Cardiac muscle cell (in vitro differentiated cells and primary cell): ENCODE data around the gene KLC1. TPM values are rescaled to one million over a fixed set of nuclear protein-coding genes. Genes with fewer than 3 reads are reported as not detected.

Source experiments
- DNase-seq, 2 donors: peaks; one replicate each; pipeline versions ENCODE4 v3.0.0 to v3.0.0-alpha.2; 2010 to 2017; ENCODE audit warnings: low read depth in 1 of 2, low spot score in 1 of 2
- H3K27ac ChIP-seq: fragments of 200-600 bp; sonication (generic); 2 replicates; pipeline ENCODE4 v1.5.1; 2016
- H3K27me3 ChIP-seq: fragments of 200-600 bp; sonication (generic); 2 replicates; pipeline ENCODE4 v1.6.0; 2016; ENCODE audit warnings: control low read depth
- H3K36me3 ChIP-seq: fragments of 200-600 bp; sonication (generic); 2 replicates; pipeline ENCODE4 v1.5.1; 2016; ENCODE audit warnings: control low read depth
- H3K4me1 ChIP-seq: fragments of 200-600 bp; sonication (generic); 2 replicates; pipeline ENCODE4 v1.8.1; 2017; ENCODE audit warnings: low read depth, mild to moderate bottlenecking, mixed run types
- H3K4me3 ChIP-seq: fragments of 200-600 bp; sonication (generic); 2 replicates; pipeline ENCODE4 v1.5.1; 2016; ENCODE audit warnings: mild to moderate bottlenecking
- H3K9me3 ChIP-seq: fragments of 200-600 bp; sonication (generic); 2 replicates; pipeline ENCODE4 v1.5.1; 2017; ENCODE audit warnings: low read depth, mild to moderate bottlenecking, control low read depth
- polyA plus RNA-seq: library from polyadenylated mRNA; unstranded; fragments of >200 nt; fragmentation: Nextera tagmentation; extraction: Ambion mirVana; gene quantifications from 2 replicates; pipeline ENCODE4 v1.2.1, GENCODE V29; 2016
- total RNA-seq: library from RNA; depleted of rRNA; stranded (reverse); fragments of >200 nt; gene quantifications from 2 replicates; pipeline ENCODE4 v1.2.3, GENCODE V29; 2016
- TF ChIP-seq, protein P1 (sequence below): IDR thresholded peaks from 2 replicates; pipeline ENCODE4 v1.5.1; 2012; ENCODE audit warnings: low read depth, mild to moderate bottlenecking, low read length

The KLC1 gene
- total and polyA plus RNA-seq, 2 experiments from 2014 or later = 167 to 365 TPM

DNA sequence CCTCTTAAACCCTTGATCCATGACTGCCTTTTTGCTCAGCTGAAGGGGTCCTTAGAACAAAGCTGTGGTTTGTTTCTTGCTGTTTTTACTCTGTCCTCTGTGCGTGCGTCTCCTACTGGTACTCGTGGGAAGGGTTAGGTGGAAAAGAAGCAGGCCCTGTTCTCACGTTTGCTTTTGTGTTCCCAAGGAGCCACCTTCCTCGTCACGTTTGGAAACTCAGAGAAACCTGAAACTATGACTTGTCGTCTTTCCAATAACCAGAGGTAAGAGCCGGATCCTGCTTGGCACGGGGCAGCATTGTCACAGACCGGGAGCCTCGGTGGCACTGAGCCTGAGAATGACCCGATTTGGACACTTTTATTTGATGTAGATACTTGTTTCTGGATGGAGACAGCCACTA lies 99.7 kb downstream of the KLC1 start:
- TF ChIP-seq, protein P1, sequence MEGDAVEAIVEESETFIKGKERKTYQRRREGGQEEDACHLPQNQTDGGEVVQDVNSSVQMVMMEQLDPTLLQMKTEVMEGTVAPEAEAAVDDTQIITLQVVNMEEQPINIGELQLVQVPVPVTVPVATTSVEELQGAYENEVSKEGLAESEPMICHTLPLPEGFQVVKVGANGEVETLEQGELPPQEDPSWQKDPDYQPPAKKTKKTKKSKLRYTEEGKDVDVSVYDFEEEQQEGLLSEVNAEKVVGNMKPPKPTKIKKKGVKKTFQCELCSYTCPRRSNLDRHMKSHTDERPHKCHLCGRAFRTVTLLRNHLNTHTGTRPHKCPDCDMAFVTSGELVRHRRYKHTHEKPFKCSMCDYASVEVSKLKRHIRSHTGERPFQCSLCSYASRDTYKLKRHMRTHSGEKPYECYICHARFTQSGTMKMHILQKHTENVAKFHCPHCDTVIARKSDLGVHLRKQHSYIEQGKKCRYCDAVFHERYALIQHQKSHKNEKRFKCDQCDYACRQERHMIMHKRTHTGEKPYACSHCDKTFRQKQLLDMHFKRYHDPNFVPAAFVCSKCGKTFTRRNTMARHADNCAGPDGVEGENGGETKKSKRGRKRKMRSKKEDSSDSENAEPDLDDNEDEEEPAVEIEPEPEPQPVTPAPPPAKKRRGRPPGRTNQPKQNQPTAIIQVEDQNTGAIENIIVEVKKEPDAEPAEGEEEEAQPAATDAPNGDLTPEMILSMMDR = no peak
- DNase-seq = no peak

DNA sequence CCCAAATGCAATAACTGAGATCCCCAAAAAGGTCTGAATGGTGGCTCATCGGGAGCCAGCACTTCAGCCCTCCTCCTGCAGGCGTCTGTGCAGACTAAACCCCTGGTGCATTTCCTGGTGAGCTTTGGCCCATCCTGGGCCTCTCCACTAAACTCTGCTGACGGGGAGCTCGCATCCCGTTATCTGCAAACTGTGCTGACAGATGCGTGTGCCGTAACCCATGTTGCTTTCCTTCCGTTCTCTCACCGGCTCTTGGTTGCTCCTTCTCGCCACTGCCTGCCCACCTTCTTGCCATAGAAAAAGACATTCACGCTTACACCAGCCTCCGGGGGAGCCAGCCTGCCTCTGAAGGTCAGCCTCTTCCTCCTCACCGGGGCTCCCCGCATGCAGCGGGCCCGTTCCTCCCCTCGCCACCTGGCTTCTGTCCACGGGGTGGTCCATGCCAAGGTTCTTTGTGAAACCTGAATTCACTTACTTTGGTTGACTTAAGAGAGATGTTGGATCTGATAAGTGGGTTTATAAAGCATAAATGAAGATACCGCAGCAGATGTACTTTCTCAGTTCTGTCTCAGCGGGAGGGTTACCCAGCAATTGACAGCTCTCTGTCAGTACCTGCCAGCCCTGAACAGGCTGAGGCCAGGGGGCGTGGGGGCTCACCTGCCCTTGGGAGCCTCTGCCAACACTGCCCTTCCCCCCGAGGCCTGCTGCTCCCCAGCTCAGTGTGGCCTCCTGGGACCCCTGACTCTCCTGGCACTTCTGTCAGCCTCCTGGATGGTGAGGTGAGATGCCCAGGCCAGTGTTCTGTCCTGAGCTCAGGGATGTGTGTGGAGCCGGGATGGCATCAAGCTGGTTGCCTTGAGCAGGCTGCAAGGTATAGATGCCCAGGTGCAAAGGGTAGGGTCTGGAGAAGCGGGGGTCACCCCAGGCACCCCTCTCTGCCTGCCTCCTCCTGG lies 100.8 kb downstream of the KLC1 start:
- Histone ChIP-seq H3K4me1 (no peaks in the 10 kb centered on the region), H3K27ac (peak overlapping the region; percentile 76), H3K4me3 (no peak overlapping the region), H3K27me3 (no peaks in the 10 kb centered on the region), H3K9me3 (no peaks in the 10 kb centered on the region), H3K36me3 (peaks cover 25% of the 10 kb centered on the region)
- DNase-seq = no peak
- TF ChIP-seq, protein P1 = no peak

More for the DNA sequence above, 99.7 kb downstream of the KLC1 start:
- no peaks in the 10 kb centered on the region for H3K27me3 ChIP-seq
- H3K27ac ChIP-seq = peak overlapping the region; percentile 48
- no peaks in the 10 kb centered on the region for H3K9me3 ChIP-seq
- peaks cover 10% of the 10 kb centered on the region for H3K4me1 ChIP-seq
- H3K36me3 ChIP-seq = peaks cover 16% of the 10 kb centered on the region
- no peak overlapping the region for H3K4me3 ChIP-seq

DNA sequence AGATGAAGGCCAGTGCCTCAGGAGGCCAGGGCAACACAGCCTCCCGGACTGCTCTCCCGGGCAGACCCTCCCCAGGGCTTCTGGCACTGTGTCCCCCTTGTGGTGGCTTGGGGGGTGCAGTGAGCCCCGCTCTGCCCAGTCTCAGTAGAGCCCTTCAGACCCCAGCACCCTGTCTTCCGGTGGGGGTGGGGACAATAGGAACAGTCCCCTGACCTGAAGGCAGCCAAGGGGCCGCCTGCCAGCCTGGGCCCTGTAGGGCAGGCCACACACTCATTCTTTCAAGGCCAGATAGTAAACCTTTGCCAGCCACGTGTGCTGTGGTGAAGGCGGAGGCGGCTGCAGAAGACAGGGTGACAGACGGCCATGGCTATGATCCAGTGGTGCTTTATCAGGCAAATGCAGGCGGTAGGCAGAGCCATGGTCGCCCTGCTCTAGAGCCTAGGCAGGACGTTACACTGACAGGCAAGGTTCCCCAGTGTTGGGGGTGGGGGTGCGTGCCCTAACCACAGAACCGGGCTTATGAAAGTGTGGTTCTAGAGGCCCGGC lies 101.6 kb downstream of the KLC1 start:
- no peak overlapping the region for H3K4me3 ChIP-seq
- H3K4me1 ChIP-seq = no peaks in the 10 kb centered on the region
- H3K27me3 ChIP-seq = no peaks in the 10 kb centered on the region
- peaks cover 27% of the 10 kb centered on the region for H3K36me3 ChIP-seq
- DNase-seq = no peak
- H3K9me3 ChIP-seq = no peaks in the 10 kb centered on the region
- TF ChIP-seq, protein P1 = no peak
- H3K27ac ChIP-seq = peak overlapping the region; percentile 76

DNA sequence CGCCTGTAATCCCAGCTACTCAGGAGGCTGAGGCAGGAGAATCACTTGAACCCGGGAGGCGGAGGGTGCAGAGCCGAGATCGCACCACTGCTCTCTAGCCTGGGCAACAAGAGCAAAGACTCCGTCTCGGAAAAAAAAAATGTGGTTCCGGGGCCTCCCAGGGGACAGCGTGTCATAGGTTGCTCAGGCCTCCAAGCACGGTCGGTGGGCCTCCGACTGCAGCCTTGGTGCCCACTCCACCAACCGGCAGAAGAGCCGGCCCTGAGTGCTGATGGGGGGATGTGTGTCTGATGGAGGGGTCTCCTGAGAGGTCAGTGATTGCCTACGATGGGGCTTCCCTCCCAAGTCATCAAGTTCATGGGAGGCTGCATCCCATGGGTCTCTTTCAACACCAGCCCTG lies 102.5 kb downstream of the KLC1 start:
- TF ChIP-seq, protein P1 = no peak
- Histone ChIP-seq H3K27ac (peak overlapping the region; percentile 80), H3K4me3 (no peak overlapping the region), H3K4me1 (no peaks in the 10 kb centered on the region), H3K36me3 (peaks cover 33% of the 10 kb centered on the region), H3K9me3 (no peaks in the 10 kb centered on the region), H3K27me3 (no peaks in the 10 kb centered on the region)
- no peak for DNase-seq

DNA sequence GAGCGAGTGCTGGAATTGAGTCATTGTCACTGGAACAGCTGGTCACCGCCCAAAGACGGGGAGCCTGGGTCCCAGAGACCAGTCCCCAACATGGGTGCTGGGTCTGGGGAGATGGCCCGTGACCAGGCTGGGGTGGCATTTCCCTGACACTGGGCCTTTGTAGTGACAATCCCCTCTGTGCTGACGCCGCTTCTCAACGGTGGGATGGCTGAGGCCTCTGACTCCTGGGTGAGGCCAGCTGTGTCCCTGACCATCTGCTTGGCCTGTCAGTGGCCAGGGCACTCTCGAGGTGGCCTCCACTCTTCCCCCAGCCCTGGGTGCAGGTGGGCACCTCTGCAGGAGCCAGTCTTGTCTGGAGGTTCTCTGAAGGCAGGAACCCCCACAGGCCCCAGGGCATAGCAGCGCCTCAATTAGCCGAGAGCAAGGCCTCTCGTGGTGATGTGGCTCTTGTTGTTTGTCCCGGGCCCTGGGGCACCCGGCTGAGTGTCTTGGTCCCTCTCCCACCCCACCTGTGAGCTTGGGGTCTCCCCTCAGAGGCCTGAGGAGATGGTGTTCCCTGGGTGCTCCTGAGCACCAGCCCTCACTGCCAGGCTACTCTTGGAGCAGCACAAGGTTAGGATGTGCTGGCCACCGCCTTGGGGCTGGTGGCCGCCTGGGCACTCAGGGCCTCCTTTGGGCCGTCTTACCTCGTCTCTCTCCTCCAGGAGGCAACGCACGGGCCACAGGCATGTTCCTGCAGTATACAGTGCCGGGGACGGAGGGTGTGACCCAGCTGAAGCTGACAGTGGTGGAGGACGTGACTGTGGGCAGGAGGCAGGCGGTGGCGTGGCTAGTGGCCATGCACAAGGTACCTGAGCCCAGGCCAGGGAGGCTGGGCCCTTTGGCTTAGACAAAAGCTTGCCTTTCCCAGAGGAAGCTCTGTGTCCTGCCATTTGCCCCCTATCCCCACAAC lies 103.2 kb downstream of the KLC1 start:
- no peaks in the 10 kb centered on the region for H3K27me3 ChIP-seq
- peak overlapping the region; percentile 80 for H3K27ac ChIP-seq
- no peaks in the 10 kb centered on the region for H3K4me1 ChIP-seq
- TF ChIP-seq, protein P1 = no peak
- H3K9me3 ChIP-seq = no peaks in the 10 kb centered on the region
- peaks cover 35% of the 10 kb centered on the region for H3K36me3 ChIP-seq
- no peak overlapping the region for H3K4me3 ChIP-seq
- no peak for DNase-seq
